ENCODE measurements around the gene FILIP1L. TPM values are rescaled to one million over a fixed set of nuclear protein-coding genes. Genes with fewer than 3 reads are reported as not detected.

Gene FILIP1L
- total RNA-seq, 1 experiment from 2014 or later = 0.17 TPM

GRCh38 chr3:100057716-100058575, 56.4 kb downstream of the FILIP1L start:
- intact Hi-C loops (cut with micrococcal nuclease) = no loop called here
- Histone ChIP-seq H3K4me1 (ENCODE audit: control insufficient read depth in 1 of 2, insufficient read depth in 2 of 2, low read length in 2 of 2) (no peaks in the 10 kb centered on the region), H3K4me2 (ENCODE audit: low read length) (no peak overlapping the region), H2AFZ (ENCODE audit: low read depth, low read length, poor library complexity, severe bottlenecking) (no peak overlapping the region), H3K27me3 (ENCODE audit: insufficient read depth, low read length) (no peaks in the 10 kb centered on the region), H3K9ac (ENCODE audit: low read length) (no peak overlapping the region), H3K9me2 (ENCODE audit: insufficient read depth) (no peaks in the 10 kb centered on the region), H3K36me3 (ENCODE audit: control insufficient read depth in 1 of 2, insufficient read depth in 2 of 2, low read length in 2 of 2) (no peaks in the 10 kb centered on the region), H3K27ac (ENCODE audit: low read depth, low read length) (no peak overlapping the region), H4K20me1 (ENCODE audit: insufficient read depth) (no peaks in the 10 kb centered on the region; the same call in 1 of the 2 replicates), H3K79me2 (ENCODE audit: insufficient read depth, low read length) (no peaks in the 10 kb centered on the region), H3K9me3 (ENCODE audit: control insufficient read depth in 1 of 2, insufficient read depth in 1 of 2, low read depth in 1 of 2, low read length in 2 of 2) (no peaks in the 10 kb centered on the region), H3K4me3 (replicated peaks in 1 of 2; ENCODE audit: low read depth in 1 of 2, low read length in 2 of 2) (no peak overlapping the region)
- ChIA-PET POLR2A (interaction anchor here (1.2 kb wide), 1 partner anchor 32 kb away, joined by 3 read pairs; no protein-coding TSS in a partner anchor), CTCF (no interaction called here), RAD21 (ENCODE audit: low non-redundant PET in 1 of 2, low total read pairs in 2 of 2, uncharacterized antibody in 2 of 2, unreplicated experiment in 2 of 2) (no interaction called here)
- DNase-seq (ENCODE audit: low read depth, low spot score) = no peak
- no TSS peak for BruUV-seq (replicated peaks)
- no peak for ATAC-seq
- TF ChIP-seq CTCF (IDR thresholded peaks at IDR 0.05 in 2 of 3, conservative IDR thresholded peaks at IDR 0.05 in 1 of 3; ENCODE audit: borderline replicate concordance in 1 of 3, insufficient read depth in 1 of 3, low read depth in 2 of 3, low read length in 2 of 3) = no peak
- no peak for TF ChIP-seq REST (IDR thresholded peaks at IDR 0.05; ENCODE audit: low read depth)
- TF ChIP-seq ATF3 (IDR thresholded peaks at IDR 0.05) = no peak
- TF ChIP-seq YY1 (IDR thresholded peaks at IDR 0.05; ENCODE audit: extremely low read depth, insufficient replicate concordance, low read depth, low read length) = no peak
- no peak for TF ChIP-seq CBX3 (IDR thresholded peaks at IDR 0.05; ENCODE audit: low read depth)
- no peak for TF ChIP-seq JUND (IDR thresholded peaks at IDR 0.05)
- no peak for TF ChIP-seq FOSL1 (IDR thresholded peaks at IDR 0.05; ENCODE audit: low read depth)
- no peak for TF ChIP-seq SP1 (IDR thresholded peaks at IDR 0.05; ENCODE audit: low read depth)
- no peak for TF ChIP-seq ZFX (IDR thresholded peaks at IDR 0.05)
- TF ChIP-seq ZBTB33 (IDR thresholded peaks at IDR 0.05; ENCODE audit: extremely low read depth, insufficient replicate concordance, low read length) = no peak
- no peak for TF ChIP-seq EGR1 (IDR thresholded peaks at IDR 0.05; ENCODE audit: low read depth)
- no peak for TF ChIP-seq EZH2 (IDR thresholded peaks at IDR 0.05)
- no peak for TF ChIP-seq RAD21 (IDR thresholded peaks at IDR 0.05; ENCODE audit: low read depth)
- TF ChIP-seq ELF1 (IDR thresholded peaks at IDR 0.05; ENCODE audit: borderline replicate concordance, low read depth) = no peak
- TF ChIP-seq TCF7L2 (IDR thresholded peaks at IDR 0.05; ENCODE audit: borderline replicate concordance, extremely low read depth, insufficient read depth, insufficient read length) = no peak
- TF ChIP-seq ZNF274 (IDR thresholded peaks at IDR 0.05; ENCODE audit: low read depth, low read length) = no peak
- TF ChIP-seq SRF (IDR thresholded peaks at IDR 0.05; ENCODE audit: low read depth) = no peak
- TF ChIP-seq POLR2AphosphoS5 (IDR thresholded peaks at IDR 0.05; ENCODE audit: low read depth, low read length) = no peak

Data from HCT116 (cell line).